ENCODE measurements around the gene TRMT61A.

Gene TRMT61A

DNA sequence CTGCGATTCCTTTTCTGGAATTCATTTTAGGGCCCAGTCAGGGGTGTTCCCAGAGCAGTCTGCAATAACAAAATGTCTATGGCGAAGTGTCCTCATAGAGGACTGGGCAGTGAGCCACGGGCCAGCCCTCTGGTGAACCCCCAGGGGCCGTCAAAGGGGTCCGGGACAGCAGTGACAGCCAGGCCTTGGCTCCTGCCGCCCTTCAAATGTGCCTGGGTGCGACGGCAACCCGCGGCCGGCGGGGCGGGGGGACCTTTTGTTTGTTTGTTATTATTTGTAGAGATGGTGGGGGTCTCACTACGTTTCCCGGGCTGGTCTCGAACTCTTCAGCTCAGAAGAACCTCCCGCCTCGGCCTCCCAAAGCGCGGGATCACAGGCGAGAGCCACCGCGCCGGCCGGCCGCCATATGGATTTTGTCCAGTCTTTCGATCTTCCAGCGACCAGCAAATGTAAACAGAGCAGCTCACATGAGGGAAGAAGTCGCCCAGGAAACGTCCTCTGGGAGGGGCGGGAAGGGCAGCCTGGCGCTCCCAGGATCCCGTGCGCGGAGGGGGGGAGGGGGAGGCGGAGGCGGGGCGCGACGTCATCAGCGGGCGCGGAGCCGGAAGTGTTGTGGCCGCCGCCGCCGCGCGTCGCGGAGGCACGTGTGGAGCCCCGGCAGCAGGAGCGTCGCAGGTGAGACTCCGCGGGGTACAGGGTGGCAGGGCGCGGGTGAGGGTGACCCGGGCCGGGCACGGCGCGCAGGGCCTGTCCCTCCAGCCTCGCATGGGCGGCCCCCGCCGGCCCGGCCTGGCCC is at the start of gene TRMT61A:
Gene TRMT61A (plus strand): TSS at position 610 of the 796 bp plus-strand sequence. CDS start 783 bp downstream, outside the sequence.
- DNase-seq, result peak; percentile 93

DNA sequence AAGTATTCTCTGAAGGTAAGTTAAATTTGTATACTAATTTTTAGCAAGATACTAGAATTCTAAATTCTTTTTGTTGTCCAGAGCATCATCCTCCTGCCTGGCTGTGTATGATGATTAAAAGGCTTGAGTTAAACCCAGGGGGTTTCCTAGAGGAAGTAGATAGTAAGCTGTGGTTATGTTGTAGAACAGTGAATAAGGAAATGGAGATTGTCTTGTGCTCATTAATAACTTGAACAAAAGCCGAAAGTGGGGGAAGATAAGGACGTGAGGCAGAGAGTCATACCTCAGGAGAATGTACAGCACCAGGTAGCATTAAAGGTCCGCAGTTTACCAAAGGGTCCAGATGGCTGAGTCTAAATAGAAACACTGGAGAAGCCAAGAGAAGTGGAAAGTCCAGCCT is 48.4 kb upstream of the TRMT61A start:
- DNase-seq, result peak; percentile 84

DNA sequence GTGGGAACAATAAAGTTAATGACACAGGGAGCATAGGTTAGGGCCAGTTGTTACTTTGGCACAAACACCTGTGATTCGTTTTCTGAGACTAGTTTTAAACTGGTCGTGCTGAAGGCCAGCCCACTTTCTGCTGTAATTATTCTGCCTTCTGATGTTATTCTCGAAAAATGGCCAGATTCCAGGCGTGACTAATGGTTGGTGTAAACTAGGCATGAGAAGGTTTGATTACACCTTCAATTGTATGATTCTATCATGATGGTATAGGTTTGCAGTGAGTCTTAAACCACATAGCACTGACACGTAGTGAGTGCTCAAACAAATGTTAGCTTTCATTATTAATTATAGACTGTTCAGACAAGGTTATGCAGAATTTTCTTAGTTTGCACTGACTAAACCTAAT is 45.4 kb upstream of the TRMT61A start:
- DNase-seq, result no peak

DNA sequence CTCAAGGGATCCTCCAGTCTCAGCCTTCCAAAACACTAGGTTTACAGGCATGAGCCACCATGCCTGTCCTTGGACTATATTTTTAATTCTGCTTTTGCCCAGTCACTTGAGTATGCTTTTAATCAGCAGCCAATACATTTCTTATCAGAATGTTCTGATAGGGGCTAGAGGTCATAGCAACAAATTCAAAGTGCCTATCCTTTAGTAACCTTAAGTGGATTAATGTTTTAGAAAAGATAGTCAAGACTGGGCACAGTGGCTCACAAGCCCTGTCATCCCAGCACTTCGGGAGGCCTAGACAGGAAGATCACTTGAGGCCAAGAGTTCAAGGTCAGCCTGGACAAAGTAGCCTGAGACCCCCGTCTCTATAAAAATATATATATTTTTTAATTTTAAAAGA is 43.5 kb upstream of the TRMT61A start:
- no peak for DNase-seq

DNA sequence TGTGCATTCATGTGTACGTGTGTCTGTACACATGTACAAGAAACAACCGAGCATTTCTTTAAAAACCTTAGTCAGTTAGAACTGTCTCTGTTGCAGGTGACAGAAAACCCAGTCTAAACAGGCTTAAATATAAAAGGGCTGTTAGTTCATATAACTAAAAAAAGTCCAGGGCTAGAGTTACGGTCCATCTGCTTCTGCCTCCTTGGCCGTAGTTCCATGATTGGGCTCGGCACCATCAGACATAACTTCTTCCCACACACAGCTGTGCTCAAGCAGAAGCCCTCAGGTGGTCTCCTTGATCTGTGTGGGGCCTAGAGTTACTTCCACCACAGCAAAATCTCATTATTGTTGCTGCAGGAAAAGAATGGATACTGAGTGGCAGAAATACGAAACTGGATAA is 40.9 kb upstream of the TRMT61A start:
- DNase-seq, result no peak

DNA sequence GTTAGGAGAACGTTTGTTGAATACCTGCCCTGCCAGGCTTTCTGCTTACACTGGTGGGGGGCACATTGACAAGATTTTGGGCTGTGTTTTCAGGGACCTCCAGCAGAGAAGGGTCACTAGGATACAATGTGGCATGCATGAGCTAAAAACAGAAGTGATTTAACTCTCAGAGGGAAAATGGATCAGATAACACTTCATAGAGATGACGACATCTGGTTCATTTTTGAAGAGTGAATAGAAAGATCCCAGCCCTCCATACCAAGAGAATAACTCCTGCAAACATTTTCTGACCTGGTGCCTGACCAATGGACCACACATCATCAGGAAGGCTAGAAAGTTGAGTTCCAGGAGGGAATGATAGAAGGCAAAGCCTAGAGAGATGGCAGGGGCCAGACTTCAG is 40.0 kb upstream of the TRMT61A start:
- no peak for DNase-seq

DNA sequence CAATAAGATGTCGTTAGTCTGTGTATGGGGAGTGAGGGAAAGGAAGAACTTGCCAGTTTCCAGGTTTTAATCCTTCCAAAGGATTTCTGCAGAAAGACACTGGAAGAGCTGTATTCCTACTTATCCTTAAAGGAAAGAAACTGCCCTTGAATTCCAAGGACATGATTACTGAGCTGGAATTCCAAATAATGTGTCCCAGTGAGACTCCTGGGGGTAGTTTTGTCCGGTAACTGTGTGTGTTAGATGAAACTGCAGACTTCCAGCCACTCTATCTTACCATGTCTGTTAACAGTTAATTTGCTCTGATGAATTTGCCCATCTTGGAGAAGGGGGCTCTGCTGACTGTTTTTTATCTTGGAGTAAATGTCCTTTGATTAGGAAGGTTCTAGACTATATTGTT is 39.4 kb upstream of the TRMT61A start:
- DNase-seq, result no peak

DNA sequence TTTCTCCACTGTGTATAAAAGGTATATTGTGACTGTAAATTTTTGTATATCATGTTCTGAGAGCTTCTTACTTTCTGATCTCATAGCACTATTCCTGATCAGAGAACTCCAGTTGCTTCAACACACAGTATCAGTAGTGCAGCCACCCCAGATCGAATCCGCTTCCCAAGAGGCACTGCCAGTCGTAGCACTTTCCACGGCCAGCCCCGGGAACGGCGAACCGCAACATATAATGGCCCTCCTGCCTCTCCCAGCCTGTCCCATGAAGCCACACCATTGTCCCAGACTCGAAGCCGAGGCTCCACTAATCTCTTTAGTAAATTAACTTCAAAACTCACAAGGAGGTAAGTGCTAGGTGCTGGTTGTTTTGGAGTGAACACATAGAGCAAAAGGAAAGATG is 37.3 kb upstream of the TRMT61A start:
- no peak for DNase-seq

DNA sequence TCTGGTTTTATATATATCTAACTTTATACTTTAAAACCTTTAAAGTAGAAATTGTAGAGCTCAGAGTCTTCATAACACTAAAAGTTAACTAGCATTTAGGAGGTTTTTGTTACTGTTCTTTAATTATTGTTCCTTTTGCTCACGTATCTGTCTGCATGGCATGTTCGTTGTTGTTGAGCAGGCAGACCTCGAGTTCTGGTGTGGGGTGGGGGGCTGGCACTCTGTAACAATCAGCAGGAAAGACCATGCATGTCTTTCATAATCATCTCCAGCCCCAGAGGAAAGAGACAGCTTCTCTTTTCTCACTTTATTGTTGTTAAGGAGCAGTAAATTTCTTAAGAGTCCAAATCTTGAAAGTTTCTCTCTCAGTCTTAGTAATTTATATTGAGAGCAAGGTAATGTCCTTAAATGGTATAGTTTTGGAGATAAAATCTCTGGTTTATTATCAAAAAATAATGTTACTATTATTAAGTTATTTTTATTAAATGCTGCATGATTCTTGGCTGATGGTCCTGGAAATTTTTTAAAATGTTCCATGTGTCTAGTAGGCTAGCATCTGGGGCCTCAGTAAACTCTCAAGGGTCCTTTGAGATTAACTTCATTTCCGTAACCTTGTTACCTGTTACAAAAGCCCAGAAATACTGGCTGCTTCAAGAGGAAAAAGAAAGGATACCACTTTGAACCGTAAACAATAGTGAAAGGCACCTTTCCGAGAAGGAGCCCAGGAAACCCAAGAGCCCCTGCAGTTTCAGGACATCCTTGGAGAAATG is 36.7 kb upstream of the TRMT61A start:
- DNase-seq, result no peak

DNA sequence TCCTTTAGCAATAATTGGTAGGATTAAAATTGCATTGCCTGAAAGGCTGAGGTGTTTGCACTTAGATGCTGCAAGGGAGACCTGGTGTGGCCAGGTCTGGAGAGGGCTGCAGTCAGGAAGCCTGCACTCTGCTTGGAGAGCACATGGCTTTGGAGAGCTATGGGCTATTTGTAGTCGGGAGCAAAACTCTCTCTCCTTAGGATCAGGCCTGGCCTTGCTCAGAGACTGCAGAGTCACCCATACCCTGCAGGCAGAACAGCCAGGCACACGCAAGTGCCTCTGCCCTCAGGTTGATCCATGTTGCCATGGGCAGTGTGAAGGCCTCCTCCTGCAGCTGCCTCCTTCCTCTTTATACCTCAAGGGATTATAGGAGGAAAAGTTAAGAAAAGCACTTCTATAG is 33.1 kb upstream of the TRMT61A start:
- no peak for DNase-seq

DNA sequence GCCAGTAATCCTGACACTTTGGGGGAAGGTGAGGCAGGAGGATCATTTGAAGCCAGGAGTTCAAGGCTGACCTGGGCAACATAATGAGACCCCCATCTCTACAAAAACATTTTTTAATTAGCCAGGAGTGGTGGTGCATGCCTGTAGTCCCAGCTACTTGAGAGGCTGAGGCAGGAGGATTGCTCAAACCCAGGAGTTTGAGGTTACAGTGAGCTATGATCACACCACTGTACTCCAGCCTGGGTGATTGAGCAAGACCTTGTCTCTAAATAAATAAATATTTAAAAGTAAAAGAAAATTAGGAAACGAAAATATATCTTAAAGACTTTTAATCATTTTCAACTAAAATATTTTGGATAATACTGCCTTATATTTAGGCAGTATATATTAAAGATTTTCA is 32.2 kb upstream of the TRMT61A start:
- no peak for DNase-seq

DNA sequence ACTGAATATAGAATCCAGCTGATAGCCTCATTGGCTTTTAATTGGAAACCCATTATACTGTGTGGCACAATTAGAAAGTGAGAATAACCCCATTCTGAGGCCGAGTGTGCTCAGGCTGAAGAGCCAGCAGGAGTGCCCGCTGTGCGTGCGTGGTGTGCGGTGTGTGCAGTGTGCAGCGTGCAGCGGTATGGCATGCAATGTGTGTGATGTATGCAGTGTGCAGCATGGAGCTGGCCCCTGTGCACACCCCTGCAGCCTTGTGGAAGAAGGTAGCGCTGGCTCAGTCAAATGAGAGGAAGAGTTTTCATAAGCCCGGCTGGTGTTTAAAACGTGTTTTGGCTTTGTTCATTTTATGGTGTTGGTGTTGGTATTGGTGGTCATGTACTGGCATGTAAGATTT is 29.3 kb upstream of the TRMT61A start:
- DNase-seq, result no peak

DNA sequence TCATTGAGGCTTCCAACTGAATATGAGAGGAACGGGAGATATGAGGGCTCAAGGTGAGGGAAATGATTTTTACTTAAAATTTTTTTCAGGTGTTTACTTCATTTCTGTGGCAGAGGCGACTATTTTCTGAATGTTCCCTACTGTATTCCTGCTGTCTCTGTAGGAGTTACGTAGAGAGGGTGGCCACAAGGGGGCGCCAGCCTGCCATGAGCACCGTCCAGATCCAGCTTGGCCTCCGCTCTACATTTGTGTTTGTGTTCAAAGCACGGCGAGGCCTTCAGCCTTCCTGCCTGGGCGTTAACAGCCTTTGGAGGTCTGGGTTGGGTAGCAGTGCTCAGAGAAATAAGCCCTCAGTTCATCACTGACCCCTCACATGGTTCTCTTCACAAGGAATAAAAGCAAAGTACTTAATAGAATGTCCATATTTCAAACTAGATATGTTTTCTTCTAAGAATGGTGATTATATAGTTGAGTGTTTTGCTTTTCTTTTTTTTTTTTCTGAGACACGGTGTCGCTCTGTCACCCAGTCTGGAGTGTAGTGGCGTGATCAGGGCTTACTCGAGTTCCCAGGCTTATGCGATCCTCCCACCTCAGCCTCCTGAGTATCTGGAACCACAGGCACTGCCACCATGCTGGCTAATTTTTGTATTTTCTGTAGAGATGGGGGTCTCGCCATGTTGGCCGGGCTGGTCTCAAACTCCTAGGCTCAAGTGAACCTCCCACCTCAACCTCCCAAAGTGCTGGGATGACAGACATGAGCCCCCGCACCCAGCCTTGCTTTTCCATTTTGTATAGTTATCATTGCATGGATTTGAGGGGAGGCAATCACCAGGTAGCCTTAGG is 28.6 kb upstream of the TRMT61A start:
- peak; percentile 89 for DNase-seq

DNA sequence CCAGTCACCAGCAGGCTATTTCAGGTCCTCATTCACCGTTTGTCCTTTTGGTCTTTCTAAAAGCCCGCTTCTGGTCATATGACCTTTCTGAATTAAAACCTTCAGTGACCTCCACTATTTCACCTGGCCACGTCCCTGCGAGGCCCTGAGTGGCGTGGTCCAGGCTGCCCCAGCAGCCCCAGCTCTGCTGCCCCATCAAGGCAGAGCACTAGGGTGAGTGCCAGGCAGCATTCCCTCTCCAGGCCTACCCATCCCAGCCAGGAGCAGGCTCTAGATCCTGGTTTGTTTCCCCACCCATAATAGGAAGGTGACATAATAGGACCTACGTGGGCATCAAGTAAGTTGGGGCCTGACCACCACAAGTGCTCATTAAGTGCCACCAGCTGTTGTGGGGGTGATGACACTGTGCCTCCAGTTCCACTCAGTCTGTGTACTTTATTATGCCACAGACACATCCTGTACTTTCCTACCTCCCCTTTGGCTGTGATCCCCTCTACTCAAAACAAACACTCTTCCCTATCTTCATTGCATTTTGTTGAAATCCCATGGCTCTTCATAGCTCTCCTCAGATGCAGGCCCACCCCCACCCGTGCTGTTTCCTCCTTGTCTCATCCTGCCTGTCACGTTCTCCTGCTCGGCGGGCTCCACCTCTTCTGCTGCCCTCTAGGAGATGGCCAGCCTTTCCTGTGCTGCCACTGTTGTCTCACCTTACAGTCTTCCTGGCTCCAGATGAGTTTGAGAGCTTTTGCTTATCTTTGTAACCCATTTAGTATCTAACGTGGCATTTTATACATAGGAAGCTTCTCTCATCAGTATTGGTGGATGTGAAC is 27.7 kb upstream of the TRMT61A start:
- no peak for DNase-seq

DNA sequence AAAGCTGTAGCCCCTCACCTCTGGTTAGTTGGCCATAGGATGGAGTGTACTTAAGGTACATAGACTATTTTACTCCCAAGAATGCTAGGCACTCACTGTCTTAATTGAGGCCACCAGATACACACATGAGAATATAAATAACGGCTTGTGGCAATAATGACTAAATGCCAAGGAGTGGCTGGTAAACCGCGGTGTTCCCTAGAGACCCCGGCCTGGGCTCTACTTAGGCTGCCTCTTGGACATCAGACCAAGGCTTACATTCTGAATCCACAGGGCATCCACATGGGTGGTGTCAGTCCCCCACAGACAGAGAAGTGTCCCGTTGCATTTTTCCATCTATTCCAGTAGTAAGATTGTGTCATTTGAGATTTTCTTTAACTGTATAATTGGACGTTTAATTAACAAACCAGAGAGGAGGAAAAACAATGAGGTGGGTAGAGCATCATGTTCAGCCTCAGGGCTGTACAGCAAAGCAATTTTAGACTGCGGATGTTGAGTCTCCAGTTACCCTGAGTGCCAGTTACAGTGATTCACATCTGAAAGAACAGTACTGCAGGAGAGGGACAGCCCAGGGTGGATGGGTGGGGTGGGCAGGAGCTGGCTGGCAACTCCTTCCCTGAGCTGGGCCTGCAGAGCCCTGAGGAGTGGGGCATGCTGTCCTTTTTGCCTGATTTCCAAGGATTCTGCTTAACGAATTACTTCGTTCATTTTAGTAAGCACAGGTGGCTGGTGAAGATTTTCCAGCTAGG is 26.9 kb upstream of the TRMT61A start:
- no peak for DNase-seq

DNA sequence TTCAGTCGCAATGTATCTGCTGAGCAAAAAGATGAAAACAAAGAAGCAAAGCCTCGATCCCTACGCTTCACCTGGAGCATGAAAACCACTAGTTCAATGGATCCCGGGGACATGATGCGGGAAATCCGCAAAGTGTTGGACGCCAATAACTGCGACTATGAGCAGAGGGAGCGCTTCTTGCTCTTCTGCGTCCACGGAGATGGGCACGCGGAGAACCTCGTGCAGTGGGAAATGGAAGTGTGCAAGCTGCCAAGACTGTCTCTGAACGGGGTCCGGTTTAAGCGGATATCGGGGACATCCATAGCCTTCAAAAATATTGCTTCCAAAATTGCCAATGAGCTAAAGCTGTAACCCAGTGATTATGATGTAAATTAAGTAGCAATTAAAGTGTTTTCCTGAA is 26.1 kb upstream of the TRMT61A start:
- DNase-seq, result no peak

DNA sequence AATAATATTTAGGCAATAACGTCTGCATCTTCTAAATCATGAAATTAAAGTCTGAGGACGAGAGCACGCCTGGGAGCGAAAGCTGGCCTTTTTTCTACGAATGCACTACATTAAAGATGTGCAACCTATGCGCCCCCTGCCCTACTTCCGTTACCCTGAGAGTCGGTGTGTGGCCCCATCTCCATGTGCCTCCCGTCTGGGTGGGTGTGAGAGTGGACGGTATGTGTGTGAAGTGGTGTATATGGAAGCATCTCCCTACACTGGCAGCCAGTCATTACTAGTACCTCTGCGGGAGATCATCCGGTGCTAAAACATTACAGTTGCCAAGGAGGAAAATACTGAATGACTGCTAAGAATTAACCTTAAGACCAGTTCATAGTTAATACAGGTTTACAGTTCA is 25.7 kb upstream of the TRMT61A start:
- DNase-seq, result no peak

DNA sequence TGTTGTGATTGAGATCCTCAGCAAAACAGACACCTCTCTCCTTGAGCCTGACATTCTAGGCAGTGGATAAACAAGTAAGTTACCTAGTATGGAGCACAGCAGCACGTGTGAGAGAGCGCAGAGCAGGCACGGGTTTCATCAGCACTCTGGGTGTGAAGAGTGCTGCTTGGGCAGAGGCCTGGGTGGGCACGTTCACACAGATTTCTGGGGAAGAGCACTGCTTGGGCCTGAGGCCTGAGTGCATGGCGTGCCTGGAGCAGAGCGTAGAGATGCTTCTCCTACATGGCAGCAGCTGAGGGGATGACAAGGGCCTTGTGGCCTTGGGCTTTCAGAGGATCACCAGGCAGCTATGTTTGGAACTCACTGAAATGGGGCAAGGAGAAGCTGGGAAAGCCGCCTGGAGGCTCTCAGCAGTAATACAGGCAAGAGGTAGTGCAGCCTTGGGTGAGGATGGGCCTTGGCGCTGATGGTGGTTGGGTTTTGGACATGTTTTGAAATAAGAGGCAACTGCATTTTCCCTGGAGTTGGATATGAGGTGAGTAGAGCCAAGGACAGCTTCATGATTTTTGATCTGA is 23.9 kb upstream of the TRMT61A start:
- no peak for DNase-seq

DNA sequence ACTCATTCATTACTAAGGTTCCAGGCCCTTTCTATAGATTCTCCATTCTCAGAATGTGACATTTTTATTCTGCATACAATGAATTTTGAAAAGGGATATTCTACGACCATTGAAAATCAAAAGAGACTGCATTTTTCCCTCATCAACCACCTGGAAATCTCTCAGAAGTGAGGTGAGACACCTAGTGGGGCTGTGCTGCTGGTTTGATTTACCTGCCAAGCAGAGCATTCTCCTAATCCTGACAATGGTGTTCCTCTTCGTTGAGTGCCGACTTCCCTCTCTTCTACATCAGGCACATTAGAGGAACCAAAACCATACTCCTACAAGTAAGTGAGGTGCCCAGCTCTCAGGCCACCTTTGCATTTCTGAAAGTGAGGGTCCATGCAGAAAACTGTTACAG is 21.2 kb upstream of the TRMT61A start:
- DNase-seq, result no peak

DNA sequence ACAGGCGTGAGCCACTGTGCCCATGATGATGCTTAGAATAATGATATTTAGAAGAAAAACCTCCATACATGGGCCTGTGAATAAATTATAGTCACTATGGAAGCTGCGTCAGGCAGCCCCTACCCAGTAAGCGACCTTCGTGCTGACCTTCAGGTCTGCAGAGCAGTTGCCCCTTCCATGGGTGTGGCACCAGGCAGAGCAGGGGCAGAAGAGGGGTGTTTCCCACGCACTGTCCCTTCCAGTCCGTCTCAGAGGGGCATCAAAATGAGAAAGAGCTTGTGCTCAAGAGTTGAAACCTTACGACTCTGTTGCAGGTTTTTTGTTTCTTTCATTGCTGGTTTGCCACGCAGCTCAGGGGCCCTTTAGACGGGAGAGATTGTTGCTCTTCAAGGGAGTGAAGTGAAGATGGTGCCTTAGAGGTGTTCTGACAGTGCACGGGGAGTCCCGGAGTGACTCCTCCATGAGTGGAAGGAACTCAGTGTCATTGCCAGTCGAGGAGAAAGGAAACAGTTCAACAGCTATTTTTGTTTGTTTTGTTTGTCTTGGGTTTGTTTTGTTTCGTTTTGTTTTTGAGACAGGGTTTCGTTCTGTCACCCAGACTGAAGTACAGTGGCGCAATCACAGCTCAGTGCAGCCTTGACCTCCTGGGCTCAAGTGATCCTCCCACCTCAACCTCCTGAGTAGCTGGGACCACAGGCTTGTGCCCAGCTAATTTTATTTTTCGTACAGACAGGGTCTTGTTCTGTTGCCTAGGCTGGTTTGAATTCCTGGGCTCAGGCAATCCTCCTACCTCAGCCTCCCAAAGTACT is 20.3 kb upstream of the TRMT61A start:
- no peak for DNase-seq

All from suppressor macrophage treated with lipopolysaccharide for 4 hours (primary cell).